HG03060 (cell line): ENCODE data around the gene DYRK1B.

ENCODE experiments used
- ATAC-seq: cut with Tn5 transposase; IDR thresholded peaks from one replicate; pipeline ENCODE4 v1.9.1; 2021; ENCODE audit warnings: low read depth, moderate number of reproducible peaks; ENCODE audit not compliant: unreplicated experiment

DYRK1B gene

GRCh38 chr19:39864118-39864517 lies 30.2 kb upstream of the DYRK1B start:
- ATAC-seq: no peak

- ATAC-seq: no peak
These were observed 24.6 kb upstream of the DYRK1B start for GRCh38 chr19:39858541-39858940.

GRCh38 chr19:39852882-39853281 lies 18.9 kb upstream of the DYRK1B start:
- no peak for ATAC-seq

GRCh38 chr19:39850892-39851291 lies 16.9 kb upstream of the DYRK1B start:
- no peak for ATAC-seq

- no peak for ATAC-seq
These were observed 14.4 kb upstream of the DYRK1B start for GRCh38 chr19:39848392-39848791.

- no peak for ATAC-seq
These were observed 13.6 kb upstream of the DYRK1B start for GRCh38 chr19:39847525-39847924.

GRCh38 chr19:39846678-39847486 lies 12.9 kb upstream of the DYRK1B start:
- no peak for ATAC-seq

- ATAC-seq: peak; percentile 71
These were observed 12.1 kb upstream of the DYRK1B start, which contains the start of gene FBL for GRCh38 chr19:39845933-39846677. TSS of gene FBL (minus strand) at chr19:39846379. CDS start at chr19:39846300, 79 bp downstream.

GRCh38 chr19:39845584-39845932 lies 11.6 kb upstream of the DYRK1B start:
- ATAC-seq: no peak

GRCh38 chr19:39845172-39845571 lies 11.2 kb upstream of the DYRK1B start:
- no peak for ATAC-seq

GRCh38 chr19:39843919-39844793 lies 10.2 kb upstream of the DYRK1B start:
- ATAC-seq: no peak

- no peak for ATAC-seq
These were observed 8.9 kb upstream of the DYRK1B start for GRCh38 chr19:39842693-39843435.

- no peak for ATAC-seq
These were observed 7.1 kb upstream of the DYRK1B start for GRCh38 chr19:39841041-39841440.

- ATAC-seq: no peak
These were observed 6.5 kb upstream of the DYRK1B start for GRCh38 chr19:39840492-39840891.

- ATAC-seq: no peak
These were observed 5.8 kb upstream of the DYRK1B start for GRCh38 chr19:39839678-39840327.

- no peak for ATAC-seq
These were observed 4.6 kb upstream of the DYRK1B start for GRCh38 chr19:39838569-39838968.

GRCh38 chr19:39837978-39838377 lies 4.0 kb upstream of the DYRK1B start:
- no peak for ATAC-seq

- peak; percentile 42 for ATAC-seq
These were observed 402 bp upstream of the DYRK1B start for GRCh38 chr19:39834287-39834841.

- ATAC-seq: no peak
These were observed 850 bp downstream of the DYRK1B start for GRCh38 chr19:39833160-39833463.
